Middle frontal gyrus (tissue), 1 donor: ENCODE data around the gene GAS2.
"Not testable (repeated sequence)": the region's sequence is repeated elsewhere in the genome, so short reads cannot be mapped to it uniquely, and the experiment has no call there.

Experiments
- DNase-seq: peaks from one replicate; pipeline ENCODE4 v3.0.0-alpha.2; 2015; ENCODE audit warnings: low spot score; ENCODE audit errors: extremely low spot score

The GAS2 gene

GRCh38 chr11:22666325-22666687 lies at the start of gene GAS2:
TSS of gene GAS2 (plus strand) at chr11:22666611. CDS start at chr11:22674870, 8,259 bp downstream.
- no peak for DNase-seq

- DNase-seq = no peak
Measured at GRCh38 chr11:22617868-22618267, 48.5 kb upstream of the GAS2 start.

- peak; percentile 19 for DNase-seq
Measured at GRCh38 chr11:22624742-22625447, 41.5 kb upstream of the GAS2 start.

- DNase-seq = peak; percentile 93
Measured at GRCh38 chr11:22625448-22626287, 40.7 kb upstream of the GAS2 start, which contains the start of gene FANCF. TSS of gene FANCF (minus strand) at chr11:22625823. CDS start at chr11:22625810, 13 bp downstream.

GRCh38 chr11:22626573-22627239 lies 39.7 kb upstream of the GAS2 start:
- no peak for DNase-seq

- DNase-seq = no peak
Measured at GRCh38 chr11:22627421-22627820, 39.0 kb upstream of the GAS2 start.

- DNase-seq = no peak
Measured at GRCh38 chr11:22633354-22633902, 33.0 kb upstream of the GAS2 start.

- no peak for DNase-seq
Measured at GRCh38 chr11:22634897-22635629, 31.3 kb upstream of the GAS2 start.

GRCh38 chr11:22635689-22636088 lies 30.7 kb upstream of the GAS2 start:
- DNase-seq = no peak

- DNase-seq = no peak
Measured at GRCh38 chr11:22640862-22641261, 25.5 kb upstream of the GAS2 start.

GRCh38 chr11:22641559-22641958 lies 24.9 kb upstream of the GAS2 start:
- no peak for DNase-seq

GRCh38 chr11:22652346-22652745 lies 14.1 kb upstream of the GAS2 start:
- DNase-seq = not testable (repeated sequence)

GRCh38 chr11:22656130-22656529 lies 10.3 kb upstream of the GAS2 start:
- no peak for DNase-seq

- no peak for DNase-seq
Measured at GRCh38 chr11:22657101-22657694, 9.2 kb upstream of the GAS2 start.

- no peak for DNase-seq
Measured at GRCh38 chr11:22659783-22660182, 6.6 kb upstream of the GAS2 start.

GRCh38 chr11:22666688-22667439 lies 453 bp downstream of the GAS2 start:
- peak; percentile 14 for DNase-seq

GRCh38 chr11:22668005-22668796 lies 1.8 kb downstream of the GAS2 start:
- DNase-seq = no peak

GRCh38 chr11:22669368-22669767 lies 3.0 kb downstream of the GAS2 start:
- DNase-seq = no peak

GRCh38 chr11:22670830-22671229 lies 4.4 kb downstream of the GAS2 start:
- no peak for DNase-seq
